Gastroesophageal sphincter (tissue), 3 donors: ENCODE results near the gene TMEM266.

Experiments
- CTCF ChIP-seq, 4 experiments: fragments of 200-600 bp in 2 of 4; fragments of 450-650 bp in 2 of 4; sonication (generic) in 1 of 4; IDR thresholded peaks; one replicate each; pipeline ENCODE4 v1.5.1; 2017 to 2019; ENCODE audit warnings: antibody characterized with exemption in 4 of 4, mild to moderate bottlenecking in 2 of 4, moderate library complexity in 2 of 4
- POLR2A ChIP-seq, 2 donors: fragments of 450-650 bp; IDR thresholded peaks; one replicate each; pipeline ENCODE4 v1.6.1; 2017; ENCODE audit warnings: antibody characterized with exemption in 2 of 2, mild to moderate bottlenecking in 2 of 2, moderate library complexity in 1 of 2
- POLR2AphosphoS5 ChIP-seq: sonication (generic); formaldehyde crosslinking; IDR thresholded peaks from one replicate; pipeline ENCODE4 v1.6.1; 2017; ENCODE audit warnings: antibody characterized with exemption

- no peak for TF ChIP-seq CTCF (IDR thresholded peaks at IDR 0.05)
- no peak for TF ChIP-seq POLR2A (IDR thresholded peaks at IDR 0.05)
- TF ChIP-seq POLR2AphosphoS5 = no peak
These were observed 110.4 kb downstream of the TMEM266 start for GRCh38 chr15:76169911-76170800.
